Keratinocyte (primary cell): Measurements from ENCODE around the gene TMEM132E.

Source experiments
- CTCF ChIP-seq, 3 experiments: IDR thresholded peaks in 1 of 3; conservative IDR thresholded peaks in 1 of 3; optimal IDR thresholded peaks in 1 of 3; 2 replicates in 2 of 3; 3 replicates in 1 of 3; pipeline versions ENCODE3 to v1.5.1; 2011; ENCODE audit warnings: low read length in 3 of 3, mild to moderate bottlenecking in 3 of 3, moderate library complexity in 2 of 3, control low read depth in 1 of 3, inconsistent platforms in 1 of 3; ENCODE audit not compliant: insufficient read depth in 2 of 3; ENCODE audit errors: extremely low read depth in 1 of 3
- EZH2 ChIP-seq: IDR thresholded peaks from one replicate; pipeline ENCODE4 v1.6.1; 2012; ENCODE audit warnings: inconsistent platforms, mild to moderate bottlenecking, low read length, moderate library complexity

GRCh38 chr17:34580685-34581445, 1.5 kb downstream of the TMEM132E start:
- TF ChIP-seq CTCF (optimal IDR thresholded peaks at IDR 0.05 in 1 of 3, IDR thresholded peaks at IDR 0.05 in 1 of 3, conservative IDR thresholded peaks at IDR 0.05 in 1 of 3; ENCODE audit: extremely low read depth in 1 of 3, insufficient read depth in 2 of 3, low read length in 3 of 3) (no peak), EZH2 (peak; percentile 53)
